Mucosa of stomach (tissue), 1 donor: ENCODE results near the gene TMEM255B.
A peak's percentile ranks its signal among the peaks of the same experiment; 100 is the strongest.

Source experiments
- H3K27me3 ChIP-seq: one replicate; pipeline ENCODE4 v1.7.0; 2013; ENCODE audit warnings: mild to moderate bottlenecking, low read length; ENCODE audit not compliant: control insufficient read depth, insufficient read depth
- H3K36me3 ChIP-seq: one replicate; pipeline ENCODE4 v1.7.0; 2013; ENCODE audit warnings: low read length; ENCODE audit not compliant: control insufficient read depth, insufficient read depth
- H3K4me1 ChIP-seq: one replicate; pipeline ENCODE4 v1.7.0; 2013; ENCODE audit warnings: mild to moderate bottlenecking, low read length; ENCODE audit not compliant: control insufficient read depth, insufficient read depth
- H3K4me3 ChIP-seq: one replicate; pipeline ENCODE4 v1.7.0; 2013; ENCODE audit warnings: low read length
- H3K9ac ChIP-seq: one replicate; pipeline ENCODE4 v1.7.0; 2013; ENCODE audit warnings: mild to moderate bottlenecking, low read length, moderate library complexity
- H3K9me3 ChIP-seq: one replicate; pipeline ENCODE4 v1.7.0; 2013; ENCODE audit warnings: mild to moderate bottlenecking, low read length, moderate library complexity; ENCODE audit not compliant: control insufficient read depth
- donor health status: Pancreatic carcinoma.

The TMEM255B gene

GRCh38 chr13:113860665-113861432, 101.8 kb downstream of the TMEM255B start:
- peak overlapping the region; percentile 30 for H3K9ac ChIP-seq
- H3K9me3 ChIP-seq, result no peaks in the 10 kb centered on the region
- H3K27me3 ChIP-seq, result peaks cover 6% of the 10 kb centered on the region
- no peaks in the 10 kb centered on the region for H3K36me3 ChIP-seq
- no peak overlapping the region for H3K4me3 ChIP-seq
- H3K4me1 ChIP-seq, result peaks cover 50% of the 10 kb centered on the region

GRCh38 chr13:113861433-113862030, 102.5 kb downstream of the TMEM255B start:
- no peak overlapping the region for H3K9ac ChIP-seq
- peaks cover 48% of the 10 kb centered on the region for H3K4me1 ChIP-seq
- H3K4me3 ChIP-seq, result no peak overlapping the region

GRCh38 chr13:113862191-113862930, 103.3 kb downstream of the TMEM255B start:
- peak overlapping the region; percentile 60 for H3K9ac ChIP-seq

More at GRCh38 chr13:113861433-113862030, 102.5 kb downstream of the TMEM255B start:
- no peaks in the 10 kb centered on the region for H3K9me3 ChIP-seq
- H3K27me3 ChIP-seq, result peaks cover 6% of the 10 kb centered on the region
- H3K36me3 ChIP-seq, result no peaks in the 10 kb centered on the region

GRCh38 chr13:113862931-113863523, 104.0 kb downstream of the TMEM255B start:
- Histone ChIP-seq H3K9me3 (no peaks in the 10 kb centered on the region), H3K4me1 (peaks cover 44% of the 10 kb centered on the region), H3K36me3 (no peaks in the 10 kb centered on the region), H3K4me3 (peak overlapping the region; percentile 14), H3K27me3 (peaks cover 6% of the 10 kb centered on the region), H3K9ac (peak overlapping the region; percentile 69)

More at GRCh38 chr13:113862191-113862930, 103.3 kb downstream of the TMEM255B start:
- H3K4me3 ChIP-seq, result peak overlapping the region; percentile 14
- no peaks in the 10 kb centered on the region for H3K36me3 ChIP-seq
- H3K4me1 ChIP-seq, result peaks cover 46% of the 10 kb centered on the region
- H3K9me3 ChIP-seq, result no peaks in the 10 kb centered on the region
- peaks cover 6% of the 10 kb centered on the region for H3K27me3 ChIP-seq

GRCh38 chr13:113863524-113864272, 104.7 kb downstream of the TMEM255B start, which contains the start of gene GAS6:
Gene GAS6, minus strand, starts transcription at chr13:113864076. Its CDS starts 156 bp downstream, at chr13:113863920.
- H3K9me3 ChIP-seq, result no peaks in the 10 kb centered on the region
- H3K4me1 ChIP-seq, result peaks cover 44% of the 10 kb centered on the region
- peak within 1 kb of the TSS; percentile 69 for H3K9ac ChIP-seq
- H3K27me3 ChIP-seq, result peaks cover 6% of the 10 kb centered on the region
- peak within 1 kb of the TSS; percentile 15 for H3K4me3 ChIP-seq
- H3K36me3 ChIP-seq, result no peaks in the 10 kb centered on the region

- peak overlapping the region; percentile 15 for H3K4me3 ChIP-seq
Observed at GRCh38 chr13:113864273-113864890, 105.4 kb downstream of the TMEM255B start.

GRCh38 chr13:113865427-113865826, 106.4 kb downstream of the TMEM255B start:
- Histone ChIP-seq H3K4me3 (no peak overlapping the region), H3K4me1 (peaks cover 32% of the 10 kb centered on the region), H3K36me3 (no peaks in the 10 kb centered on the region), H3K9me3 (no peaks in the 10 kb centered on the region), H3K27me3 (peaks cover 6% of the 10 kb centered on the region), H3K9ac (no peak overlapping the region)

More at GRCh38 chr13:113864273-113864890, 105.4 kb downstream of the TMEM255B start:
- Histone ChIP-seq H3K4me1 (peaks cover 43% of the 10 kb centered on the region), H3K9me3 (no peaks in the 10 kb centered on the region), H3K27me3 (peaks cover 6% of the 10 kb centered on the region), H3K9ac (peak overlapping the region; percentile 18), H3K36me3 (no peaks in the 10 kb centered on the region)
